ENCODE measurements around the gene TDRKH. TPM values are rescaled to one million over a fixed set of nuclear protein-coding genes. Genes with fewer than 3 reads are reported as not detected.

TDRKH gene, protein sequence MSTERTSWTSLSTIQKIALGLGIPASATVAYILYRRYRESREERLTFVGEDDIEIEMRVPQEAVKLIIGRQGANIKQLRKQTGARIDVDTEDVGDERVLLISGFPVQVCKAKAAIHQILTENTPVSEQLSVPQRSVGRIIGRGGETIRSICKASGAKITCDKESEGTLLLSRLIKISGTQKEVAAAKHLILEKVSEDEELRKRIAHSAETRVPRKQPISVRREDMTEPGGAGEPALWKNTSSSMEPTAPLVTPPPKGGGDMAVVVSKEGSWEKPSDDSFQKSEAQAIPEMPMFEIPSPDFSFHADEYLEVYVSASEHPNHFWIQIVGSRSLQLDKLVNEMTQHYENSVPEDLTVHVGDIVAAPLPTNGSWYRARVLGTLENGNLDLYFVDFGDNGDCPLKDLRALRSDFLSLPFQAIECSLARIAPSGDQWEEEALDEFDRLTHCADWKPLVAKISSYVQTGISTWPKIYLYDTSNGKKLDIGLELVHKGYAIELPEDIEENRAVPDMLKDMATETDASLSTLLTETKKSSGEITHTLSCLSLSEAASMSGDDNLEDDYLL
- 2.3 and 3.1 TPM in 2 replicates for total RNA-seq

DNA sequence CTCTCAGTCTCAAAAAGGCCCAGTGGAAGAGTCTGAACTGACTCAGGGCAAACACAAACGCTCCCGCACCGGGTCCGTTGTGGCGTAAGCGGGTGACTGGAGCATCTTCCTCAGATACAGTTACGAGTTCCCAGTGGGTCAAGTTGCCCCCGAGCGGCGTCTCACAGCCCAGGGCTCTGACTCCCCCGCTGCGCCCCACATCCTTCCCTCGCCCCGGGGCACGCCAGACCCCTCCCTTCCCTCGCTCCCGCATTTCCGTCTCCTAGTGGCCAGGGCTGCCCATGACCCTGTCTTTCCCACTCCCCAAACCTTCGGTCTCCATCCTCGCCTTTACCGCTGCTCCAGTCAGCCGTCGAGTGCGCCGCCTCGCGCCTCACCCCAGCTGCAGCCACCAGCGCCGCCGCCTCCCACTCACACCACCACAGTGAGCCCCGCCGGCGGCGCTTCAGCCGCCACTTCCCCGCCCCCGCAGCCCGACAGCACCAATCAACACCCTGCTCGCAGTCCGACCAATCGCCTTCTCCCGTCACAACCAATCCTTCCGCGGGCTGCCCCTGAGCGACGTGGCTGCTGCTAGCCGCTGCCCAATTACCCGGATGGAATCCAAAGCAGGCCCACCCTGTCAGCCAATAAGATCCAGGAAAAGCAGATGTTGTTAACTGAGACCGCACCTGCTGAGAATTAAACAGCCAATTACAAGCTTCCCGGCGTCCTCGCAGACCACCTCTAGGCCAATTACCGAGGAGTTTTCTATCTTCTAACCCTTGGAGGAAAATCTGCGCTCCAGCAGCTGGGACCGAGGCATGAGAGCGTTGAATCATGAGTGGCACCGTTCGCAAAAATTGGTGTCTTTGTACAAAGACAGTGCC, at the start of gene TDRKH:
TSS of gene TDRKH (minus strand) at position 430 of the 869 bp plus-strand sequence. CDS start 7,478 bp downstream, outside the sequence.

DNA sequence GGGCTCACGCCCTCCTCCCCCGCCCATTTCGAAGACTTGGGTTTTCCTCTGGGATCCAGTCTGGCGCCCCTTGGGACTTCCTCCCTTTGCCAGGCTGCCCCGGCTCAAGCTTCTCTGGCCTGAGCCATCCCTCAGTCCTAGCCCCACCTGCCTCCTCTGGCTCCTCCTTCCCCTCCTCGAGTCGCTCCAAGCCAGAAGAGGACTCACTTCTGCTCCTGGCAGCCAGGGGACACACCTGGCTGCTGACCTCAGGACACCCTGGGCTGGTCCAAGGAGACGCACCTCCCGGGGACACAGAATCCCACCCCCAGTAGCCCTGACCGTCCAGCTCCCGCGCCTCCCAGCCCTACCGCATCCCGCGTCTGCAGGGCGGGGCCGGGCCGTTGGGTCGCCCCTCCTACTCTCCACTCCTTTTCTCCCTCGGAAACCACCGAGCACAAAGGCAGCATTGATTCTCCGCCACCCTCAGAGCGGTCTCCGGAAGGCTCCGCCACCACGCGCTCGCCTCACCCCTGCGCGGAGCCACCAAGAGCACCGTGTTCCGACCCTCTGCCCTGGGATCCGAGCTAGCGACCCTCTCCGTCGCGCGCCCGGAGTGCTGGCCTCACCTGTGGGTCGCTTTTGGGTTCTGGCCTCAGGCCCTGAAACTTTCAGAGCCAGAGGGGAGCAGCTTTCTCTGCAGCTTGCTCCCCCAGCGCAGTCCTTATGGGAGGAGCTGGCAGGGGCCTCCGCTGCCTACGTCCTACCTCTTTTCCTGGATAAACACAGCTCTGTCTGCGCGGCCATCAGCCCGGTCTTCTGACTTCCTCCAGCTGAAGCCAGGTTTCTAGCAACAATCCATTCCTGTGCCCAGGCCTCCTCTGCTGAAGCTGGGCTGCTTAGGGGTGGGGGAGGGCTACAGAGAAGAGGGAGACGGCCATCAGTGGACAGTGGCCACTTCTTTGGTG, 49.4 kb upstream of the TDRKH start, which contains the start of gene C2CD4D:
TSS of gene C2CD4D (minus strand) at position 364 of the 947 bp plus-strand sequence. CDS start 831 bp downstream, outside the sequence.

DNA sequence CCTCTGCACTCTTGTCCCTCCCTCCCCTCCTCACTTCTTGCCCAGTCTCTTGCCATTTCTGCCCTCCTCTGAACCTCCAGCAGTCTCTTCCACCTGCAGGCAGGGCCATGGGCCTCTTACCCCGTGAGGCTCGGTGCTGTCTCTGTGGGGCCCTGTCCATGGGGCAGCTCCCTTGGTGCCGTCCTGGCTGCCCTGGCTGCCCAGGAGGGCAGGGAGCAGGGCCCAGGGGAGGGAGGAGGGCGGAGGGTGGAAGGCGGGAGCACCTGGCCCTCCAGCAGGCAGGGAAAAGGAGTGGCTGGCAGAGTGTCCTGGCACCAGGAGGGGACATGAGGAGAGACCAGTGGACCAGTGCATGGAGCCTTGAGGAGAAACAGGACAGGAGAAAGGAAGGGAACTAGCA, 41.3 kb upstream of the TDRKH start, which contains the start of gene RORC:
TSS of gene RORC (minus strand) at position 198 of the 400 bp plus-strand sequence. CDS start at position 160, 38 bp downstream.

DNA sequence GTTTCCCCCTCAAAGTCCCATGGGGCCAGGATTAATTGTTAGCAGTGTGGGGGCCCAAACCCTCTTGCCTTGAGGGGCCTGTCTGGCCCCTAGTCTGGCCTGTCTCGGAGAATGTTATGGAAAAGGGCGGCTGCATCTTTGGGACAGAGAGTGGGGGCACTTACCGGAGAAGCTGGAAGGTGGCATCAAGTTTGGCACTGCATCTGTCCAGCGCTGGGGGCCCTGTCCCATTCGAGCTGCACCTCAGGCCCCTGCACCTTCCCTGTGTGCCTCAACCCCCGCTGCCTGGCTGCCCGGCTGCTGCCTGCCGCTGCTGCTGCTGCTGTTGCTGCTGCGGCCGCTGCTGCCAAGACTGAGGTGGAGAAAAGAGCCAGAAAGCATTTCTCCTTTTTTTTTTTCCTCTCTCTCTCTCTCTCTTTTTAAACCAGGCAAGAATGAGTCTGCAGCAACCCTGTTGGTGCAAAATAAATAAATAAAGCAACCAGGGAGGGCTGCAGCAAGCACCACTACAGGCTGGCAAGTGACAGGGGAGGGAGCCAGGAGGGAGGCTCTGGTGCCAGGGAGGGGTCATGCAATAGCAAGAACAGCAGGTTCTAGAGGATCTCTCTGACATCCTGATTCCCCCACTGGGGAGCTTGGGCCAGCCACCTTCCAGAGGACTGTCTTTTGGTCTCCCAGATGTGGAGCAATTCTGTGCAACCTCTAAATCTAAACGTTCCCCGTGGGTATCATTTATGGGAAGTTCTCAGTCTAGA, 14.9 kb upstream of the TDRKH start, which contains the start of gene LINGO4:
TSS of gene LINGO4 (minus strand) at position 354 of the 755 bp plus-strand sequence. CDS start 2,715 bp downstream, outside the sequence.

DNA sequence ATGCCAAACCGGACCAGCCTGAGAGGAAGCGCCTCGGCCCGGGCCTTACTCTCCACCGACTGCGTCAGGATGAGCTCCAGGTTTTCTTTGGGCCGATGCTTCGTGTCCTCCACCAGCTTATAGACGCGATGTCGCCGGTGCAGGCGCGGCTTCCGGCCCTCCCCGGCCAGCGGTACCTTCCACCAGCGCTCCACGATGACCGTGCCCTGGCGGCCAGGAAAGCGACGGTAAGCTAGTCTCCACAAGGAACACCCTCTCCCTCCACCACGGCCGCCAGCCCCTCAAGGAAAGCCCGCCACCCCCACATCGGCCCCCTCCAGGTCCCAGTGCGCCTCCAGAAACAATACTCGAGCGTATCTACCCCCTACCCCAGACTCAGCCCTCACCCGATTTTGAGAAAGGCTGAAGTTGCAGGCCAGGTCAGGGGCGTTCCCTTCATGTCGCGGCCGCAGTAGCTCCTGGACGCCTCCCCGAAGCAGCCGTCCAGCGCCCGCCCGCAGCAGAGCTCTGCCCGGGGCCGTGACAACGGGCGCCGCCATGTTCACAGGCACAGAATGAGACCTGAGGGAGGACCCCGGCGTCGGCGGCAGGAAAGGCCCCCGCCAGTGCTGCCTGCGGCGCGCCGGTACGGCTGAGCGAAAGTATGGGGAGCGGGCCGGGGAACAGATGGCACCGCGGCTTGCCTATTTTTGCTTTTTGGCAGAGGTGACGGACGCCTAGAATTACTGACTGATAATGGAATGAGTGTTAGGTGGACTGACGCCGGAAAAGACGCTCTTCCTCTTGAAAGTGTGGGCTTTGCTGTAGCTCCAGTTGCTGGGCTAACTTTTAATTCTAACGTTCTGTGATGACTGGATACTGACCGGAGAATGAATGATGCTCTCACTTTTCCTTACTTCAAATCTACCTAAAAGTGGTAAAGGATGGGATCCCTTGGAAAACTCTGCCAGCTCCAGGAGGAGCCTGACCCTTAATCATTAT, 27.1 kb downstream of the TDRKH start, which contains the start of gene MRPL9:
TSS of gene MRPL9 (minus strand) at position 556 of the 981 bp plus-strand sequence. CDS start at position 539, 17 bp downstream.

Other genes with a start within 250 kb of the TDRKH start
- gene SNX27, start 178.4 kb downstream of the TDRKH start, total RNA-seq, result 31.5 and 36.0 TPM in 2 replicates
- gene CELF3, start 73.7 kb downstream of the TDRKH start, total RNA-seq, result not detected in 2 replicates
- gene RIIAD1, start 69.0 kb downstream of the TDRKH start, total RNA-seq, result not detected in 2 replicates
- gene MRPL9, start 27.0 kb downstream of the TDRKH start, total RNA-seq, result 36.1 and 41.5 TPM in 2 replicates
- not detected in 2 replicates for gene LINGO4, start 14.9 kb upstream of the TDRKH start, total RNA-seq
- 0.03 TPM in 1 of 2 replicates, not detected in the other for gene RORC, start 41.3 kb upstream of the TDRKH start, total RNA-seq
- gene C2CD4D, start 49.3 kb upstream of the TDRKH start, total RNA-seq, result not detected in 2 replicates
- gene THEM5, start 63.2 kb upstream of the TDRKH start, total RNA-seq, result not detected in 2 replicates
- gene THEM4, start 119.0 kb upstream of the TDRKH start, total RNA-seq, result 6.5 and 10.7 TPM in 2 replicates
- gene S100A10, start 203.4 kb upstream of the TDRKH start, total RNA-seq, result 131 and 191 TPM in 2 replicates
- 77.9 and 105 TPM in 2 replicates for gene S100A11, start 246.5 kb upstream of the TDRKH start, total RNA-seq